Gastrocnemius medialis (tissue), 4 donors: ENCODE data around the gene TAS2R40. TPM values are rescaled to one million over a fixed set of nuclear protein-coding genes. Genes with fewer than 3 reads are reported as not detected.

Experiments
- ATAC-seq, 2 donors: fragments of 150-250 bp; one replicate each; pipeline ENCODE4 v1.9.1; 2016
- DNase-seq, 2 donors: peaks; one replicate each; pipeline ENCODE4 v3.0.0-alpha.2; 2019
- H3K27ac ChIP-seq, 4 donors: fragments of 200-600 bp; sonication (generic); 1 replicate in 1 of 4; 2 replicates in 3 of 4; pipeline ENCODE4 v1.5.1; 2016 to 2018; ENCODE audit warnings: mild to moderate bottlenecking in 2 of 4, moderate library complexity in 1 of 4
- H3K27me3 ChIP-seq, 3 donors: fragments of 200-600 bp; sonication (generic) in 2 of 3; 1 replicate in 1 of 3; 2 replicates in 2 of 3; pipeline versions ENCODE4 v1.5.1 to v1.6.0; 2016 to 2019; ENCODE audit warnings: mild to moderate bottlenecking in 1 of 3, moderate library complexity in 1 of 3
- H3K36me3 ChIP-seq, 2 donors: fragments of 200-600 bp; sonication (generic) in 1 of 2; one replicate each; pipeline ENCODE4 v1.5.1; 2017 to 2018
- H3K4me1 ChIP-seq, 2 donors: fragments of 200-600 bp; sonication (generic) in 1 of 2; one replicate each; pipeline ENCODE4 v1.5.1; 2016 to 2017; ENCODE audit warnings: mild to moderate bottlenecking in 2 of 2
- H3K4me3 ChIP-seq, 4 donors: fragments of 200-600 bp; sonication (generic) in 3 of 4; 1 replicate in 1 of 4; 2 replicates in 3 of 4; pipeline ENCODE4 v1.5.1; 2016 to 2019; ENCODE audit warnings: mild to moderate bottlenecking in 2 of 4
- H3K9me3 ChIP-seq, 3 donors: fragments of 200-600 bp; sonication (generic) in 2 of 3; 1 replicate in 1 of 3; 2 replicates in 2 of 3; pipeline ENCODE4 v1.5.1; 2016 to 2019
- POLR2A ChIP-seq, 2 donors: fragments of 450-650 bp; IDR thresholded peaks; one replicate each; pipeline ENCODE4 v1.6.1; 2017; ENCODE audit warnings: antibody characterized with exemption in 2 of 2, mild to moderate bottlenecking in 2 of 2, moderate library complexity in 2 of 2
- in situ Hi-C, 4 donors: fragments of 200-750 bp; cut with MboI; loops; one replicate each; pipeline versions ENCODE4 v1.15.0 to v1.8.0; 2017; ENCODE audit warnings: low sequenced_read_pairs in 4 of 4
- intact Hi-C: fragments of 100-400 bp; cut with DNase I; formaldehyde crosslinking; loops from one replicate; pipeline ENCODE4 v1.15.1; 2023; ENCODE audit warnings: low total_unique reads
- total RNA-seq, 4 donors: library from RNA; depleted of rRNA; stranded (reverse); fragments of >200 nt; gene quantifications; one replicate each; pipeline versions ENCODE4 v1.1.0 to v1.2.3, GENCODE V29; 2016
- TF ChIP-seq, protein P1 (sequence below), 5 experiments: fragments of 450-650 bp in 3 of 5; fragments of 200-600 bp in 2 of 5; sonication (generic) in 2 of 5; IDR thresholded peaks in 4 of 5; conservative IDR thresholded peaks in 1 of 5; 1 replicate in 4 of 5; 2 replicates in 1 of 5; pipeline ENCODE4 v1.5.1; 2016 to 2019; ENCODE audit warnings: antibody characterized with exemption in 5 of 5, mild to moderate bottlenecking in 3 of 5, moderate library complexity in 3 of 5

The TAS2R40 gene
- total RNA-seq, 4 donors from 2014 or later, result not detected

DNA sequence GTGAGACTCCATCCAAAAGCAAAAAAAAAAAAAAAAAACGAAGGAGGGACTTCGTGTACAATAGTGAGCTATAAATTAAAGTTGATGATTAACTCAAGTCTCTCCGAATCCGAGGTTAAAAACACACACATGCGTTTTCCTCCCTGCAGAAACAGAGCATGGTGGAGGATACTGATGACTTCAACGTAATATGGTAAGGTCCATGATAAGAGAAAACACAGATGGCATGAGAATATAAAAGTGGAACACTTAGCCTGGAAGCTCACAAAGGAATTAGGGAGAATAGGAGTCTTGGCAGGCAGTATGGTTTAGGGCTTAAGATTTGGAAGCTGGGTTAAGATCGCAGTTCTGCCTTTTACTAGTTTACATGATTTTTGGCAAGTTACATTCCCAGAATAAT is 21.3 kb downstream of the TAS2R40 start:
- DNase-seq (no peak), ATAC-seq (no peak)
- Histone ChIP-seq H3K27ac (no peak overlapping the region), H3K36me3 (no peaks in the 10 kb centered on the region), H3K9me3 (no peaks in the 10 kb centered on the region), H3K4me1 (peaks cover 0 to 4% of the 10 kb centered on the region in 2 donors), H3K4me3 (no peak overlapping the region), H3K27me3 (no peaks in the 10 kb centered on the region)
- intact Hi-C loops (loop anchor here (5.0 kb wide), 1 partner anchor 174 kb away; no protein-coding TSS in a partner anchor), in situ Hi-C loops (loop anchor here in 3 of 4 donors (5.0 to 10.0 kb wide), 3 partner anchors 162 to 172 kb away; partner anchors contain the start of gene EPHA1 (in 1 of the 3))
- TF ChIP-seq, protein P1, sequence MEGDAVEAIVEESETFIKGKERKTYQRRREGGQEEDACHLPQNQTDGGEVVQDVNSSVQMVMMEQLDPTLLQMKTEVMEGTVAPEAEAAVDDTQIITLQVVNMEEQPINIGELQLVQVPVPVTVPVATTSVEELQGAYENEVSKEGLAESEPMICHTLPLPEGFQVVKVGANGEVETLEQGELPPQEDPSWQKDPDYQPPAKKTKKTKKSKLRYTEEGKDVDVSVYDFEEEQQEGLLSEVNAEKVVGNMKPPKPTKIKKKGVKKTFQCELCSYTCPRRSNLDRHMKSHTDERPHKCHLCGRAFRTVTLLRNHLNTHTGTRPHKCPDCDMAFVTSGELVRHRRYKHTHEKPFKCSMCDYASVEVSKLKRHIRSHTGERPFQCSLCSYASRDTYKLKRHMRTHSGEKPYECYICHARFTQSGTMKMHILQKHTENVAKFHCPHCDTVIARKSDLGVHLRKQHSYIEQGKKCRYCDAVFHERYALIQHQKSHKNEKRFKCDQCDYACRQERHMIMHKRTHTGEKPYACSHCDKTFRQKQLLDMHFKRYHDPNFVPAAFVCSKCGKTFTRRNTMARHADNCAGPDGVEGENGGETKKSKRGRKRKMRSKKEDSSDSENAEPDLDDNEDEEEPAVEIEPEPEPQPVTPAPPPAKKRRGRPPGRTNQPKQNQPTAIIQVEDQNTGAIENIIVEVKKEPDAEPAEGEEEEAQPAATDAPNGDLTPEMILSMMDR (IDR thresholded peaks at IDR 0.05 in 4 of 5, conservative IDR thresholded peaks at IDR 0.05 in 1 of 5), result no peak
- TF ChIP-seq POLR2A (IDR thresholded peaks at IDR 0.05), result no peak

DNA sequence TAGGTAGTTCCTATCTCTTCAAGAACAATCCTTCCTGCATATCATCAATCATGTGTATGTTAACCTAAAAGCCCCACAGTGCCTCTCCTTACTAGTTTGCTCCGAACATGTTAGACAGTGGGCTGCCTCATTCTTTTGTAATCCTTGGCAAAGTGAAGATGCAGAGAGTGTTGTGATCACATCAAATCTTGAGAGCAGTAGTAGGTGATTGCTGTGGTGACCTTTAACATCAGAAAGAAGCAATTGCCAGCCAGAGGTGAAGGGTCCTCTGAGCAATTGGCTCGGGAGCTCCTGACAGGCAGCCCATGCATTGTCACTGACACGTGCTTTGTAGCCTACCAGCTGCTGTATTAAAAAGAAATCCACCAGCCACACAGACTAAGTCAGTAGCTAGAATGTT is 21.8 kb downstream of the TAS2R40 start:
- H3K27me3 ChIP-seq, result no peaks in the 10 kb centered on the region
- peaks cover 0 to 4% of the 10 kb centered on the region in 2 donors for H3K4me1 ChIP-seq
- no peak for ATAC-seq
- no peak for DNase-seq
- intact Hi-C loops, result loop anchor here (5.0 kb wide), 1 partner anchor 174 kb away; no protein-coding TSS in a partner anchor
- H3K9me3 ChIP-seq, result no peaks in the 10 kb centered on the region
- no peak overlapping the region for H3K4me3 ChIP-seq
- in situ Hi-C loops, result loop anchor here in 3 of 4 donors (5.0 to 10.0 kb wide), 3 partner anchors 161 to 171 kb away; partner anchors contain the start of gene EPHA1 (in 1 of the 3)
- no peak overlapping the region for H3K27ac ChIP-seq
- TF ChIP-seq, protein P1 (IDR thresholded peaks at IDR 0.05 in 4 of 5, conservative IDR thresholded peaks at IDR 0.05 in 1 of 5), result no peak
- no peak for TF ChIP-seq POLR2A (IDR thresholded peaks at IDR 0.05)
- H3K36me3 ChIP-seq, result no peaks in the 10 kb centered on the region

DNA sequence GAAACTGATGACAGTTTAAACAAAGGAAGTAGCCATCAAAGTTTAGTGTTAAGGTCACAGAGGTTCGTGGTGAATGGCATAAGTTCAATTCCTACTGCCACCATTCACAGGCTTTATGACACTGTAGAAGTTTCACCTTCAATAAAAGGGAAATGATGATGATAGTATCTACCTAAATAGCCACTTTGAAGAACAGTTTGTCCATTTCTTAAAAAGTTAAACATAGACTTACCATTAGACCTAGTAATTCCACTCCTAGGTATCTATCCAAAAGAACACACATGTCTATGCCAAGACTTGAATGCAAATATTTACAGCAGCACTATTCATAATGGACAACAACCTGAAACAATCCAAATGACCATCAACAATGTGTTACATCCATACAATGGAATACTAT is 22.5 kb downstream of the TAS2R40 start:
- DNase-seq, result no peak
- in situ Hi-C loops, result loop anchor here in 3 of 4 donors (5.0 to 10.0 kb wide), 3 partner anchors 160 to 170 kb away; partner anchors contain the start of gene EPHA1 (in 1 of the 3)
- H3K4me1 ChIP-seq, result peaks cover 0 to 4% of the 10 kb centered on the region in 2 donors
- H3K4me3 ChIP-seq, result no peak overlapping the region
- TF ChIP-seq POLR2A (IDR thresholded peaks at IDR 0.05), result no peak
- TF ChIP-seq, protein P1 (IDR thresholded peaks at IDR 0.05 in 4 of 5, conservative IDR thresholded peaks at IDR 0.05 in 1 of 5), result no peak
- no peaks in the 10 kb centered on the region for H3K36me3 ChIP-seq
- H3K27me3 ChIP-seq, result no peaks in the 10 kb centered on the region
- no peak overlapping the region for H3K27ac ChIP-seq
- intact Hi-C loops, result loop anchor here (5.0 kb wide), 1 partner anchor 173 kb away; no protein-coding TSS in a partner anchor
- H3K9me3 ChIP-seq, result no peaks in the 10 kb centered on the region
- ATAC-seq, result no peak

DNA sequence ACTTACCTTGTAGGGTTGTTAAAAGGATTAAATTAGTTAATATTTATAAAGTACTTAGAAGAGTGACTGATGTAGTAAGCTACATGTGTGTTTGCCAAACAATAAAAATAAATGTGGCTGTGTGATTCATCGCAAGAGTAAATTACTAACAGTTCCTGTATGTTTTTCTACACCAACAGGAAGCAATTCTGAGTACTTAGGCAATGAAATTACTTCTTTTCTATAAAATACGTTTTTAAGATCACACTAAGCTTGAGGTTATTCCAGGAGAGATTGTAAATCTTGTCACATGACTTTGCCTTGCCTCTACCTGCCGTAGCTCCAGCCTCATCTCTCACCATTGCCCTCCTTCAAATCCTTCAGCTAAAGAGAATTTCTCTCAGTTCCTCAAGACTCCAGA is 23.3 kb downstream of the TAS2R40 start:
- intact Hi-C loops, result no loop called here

More for the DNA sequence above, 23.3 kb downstream of the TAS2R40 start:
- Histone ChIP-seq H3K4me1 (peaks cover 0 to 4% of the 10 kb centered on the region in 2 donors), H3K9me3 (no peaks in the 10 kb centered on the region), H3K27ac (no peak overlapping the region), H3K27me3 (no peaks in the 10 kb centered on the region), H3K36me3 (no peaks in the 10 kb centered on the region), H3K4me3 (no peak overlapping the region)
- TF ChIP-seq POLR2A (IDR thresholded peaks at IDR 0.05), result no peak
- TF ChIP-seq, protein P1 (IDR thresholded peaks at IDR 0.05 in 4 of 5, conservative IDR thresholded peaks at IDR 0.05 in 1 of 5), result no peak
- ATAC-seq, result no peak
- DNase-seq, result no peak
- in situ Hi-C loops, result loop anchor here in 2 of 4 donors (10.0 kb wide), 2 partner anchors 160 to 170 kb away; partner anchors contain the start of gene EPHA1 (in 1 of the 2)
